K562 (cell line): ENCODE measurements around the gene PACRG. TPM values are rescaled to one million over a fixed set of nuclear protein-coding genes. Genes with fewer than 3 reads are reported as not detected.

Source experiments
- CREB3 ChIP-seq: fragments of 450-650 bp; conservative IDR thresholded peaks from 2 replicates; pipeline ENCODE4 v1.6.1; 2016; ENCODE audit warnings: missing genetic modification characterization, low read depth, mild to moderate bottlenecking, missing compliant biosample characterization, moderate library complexity
- CREB3L1 ChIP-seq: fragments of 450-650 bp; IDR thresholded peaks from 2 replicates; pipeline ENCODE4 v1.6.1; 2014; ENCODE audit warnings: low read depth, mild to moderate bottlenecking, moderate library complexity, borderline replicate concordance
- CREM ChIP-seq: IDR thresholded peaks from 2 replicates; pipeline ENCODE4 v1.6.1; 2014; ENCODE audit warnings: antibody characterized with exemption, low read depth
- FOXJ2 ChIP-seq: fragments of 200-800 bp; sonication (Bioruptor generic); IDR thresholded peaks from 2 replicates; pipeline ENCODE4 v1.6.1; 2016; ENCODE audit warnings: missing genetic modification characterization, missing compliant biosample characterization
- NFIC ChIP-seq: fragments of 450-650 bp; IDR thresholded peaks from 2 replicates; pipeline ENCODE4 v1.6.1; 2017; ENCODE audit warnings: mild to moderate bottlenecking, inconsistent platforms
- PTRF ChIP-seq: fragments of 450-650 bp; IDR thresholded peaks from 2 replicates; pipeline ENCODE4 v1.6.1; 2016; ENCODE audit warnings: mild to moderate bottlenecking, missing genetic modification characterization, missing compliant biosample characterization
- SOX6 ChIP-seq: fragments of 450-650 bp; IDR thresholded peaks from 2 replicates; pipeline ENCODE4 v1.6.1; 2014; ENCODE audit warnings: mild to moderate bottlenecking
- YY1 ChIP-seq, 3 experiments: IDR thresholded peaks; 2 replicates each; pipeline ENCODE4 v1.6.1; 2011; ENCODE audit warnings: low read length in 2 of 3, mild to moderate bottlenecking in 2 of 3, moderate library complexity in 2 of 3, borderline replicate concordance in 1 of 3, control low read depth in 1 of 3, low read depth in 1 of 3; ENCODE audit not compliant: insufficient read depth in 3 of 3, insufficient replicate concordance in 2 of 3, control insufficient read depth in 1 of 3, insufficient read length in 1 of 3; ENCODE audit errors: extremely low read depth in 1 of 3
- ZBTB40 ChIP-seq, 2 experiments: fragments of 450-650 bp in 1 of 2; sonication (generic) in 1 of 2; formaldehyde crosslinking in 1 of 2; IDR thresholded peaks; 2 replicates each; pipeline versions ENCODE4 v1.7.1 to v1.9.0; 2016 to 2022; ENCODE audit warnings: inconsistent platforms in 1 of 2, mild to moderate bottlenecking in 1 of 2, missing genetic modification reagents in 1 of 2
- ZNF436 ChIP-seq: fragments of 250-450, 450-650 bp; sonication (Bioruptor Pico); formaldehyde crosslinking; IDR thresholded peaks from 2 replicates; pipeline ENCODE4 v1.7.0; 2020; ENCODE audit warnings: mild to moderate bottlenecking
- ZNF766 ChIP-seq: fragments of 200-800 bp; sonication (Bioruptor generic); conservative IDR thresholded peaks from 2 replicates; pipeline ENCODE4 v1.6.1; 2016; ENCODE audit warnings: missing genetic modification characterization, missing compliant biosample characterization
- polyA plus RNA-seq, 8 experiments: library from polyadenylated mRNA; depleted of rRNA in 4 of 8; stranded (reverse) in 5 of 8; unstranded in 3 of 8; fragments of >200 nt; fragmentation: Nextera tagmentation in 2 of 8; fragmentation: Illumina TruSeq in 1 of 8; extraction: Ambion mirVana in 2 of 8; extraction: Trizol in 1 of 8; gene quantifications; 2 replicates each; pipeline versions ENCODE4 v1.2.1 to v1.2.3, GENCODE V29; 2011 to 2014; ENCODE audit warnings: inconsistent platforms in 1 of 8, missing spikeins in 1 of 8
- total RNA-seq, 7 experiments: library from RNA; depleted of rRNA in 6 of 7; stranded (reverse); fragments of >200 nt in 6 of 7; fragmentation: Illumina TruSeq in 2 of 7; extraction: Trizol in 2 of 7; gene quantifications; 2 replicates each; pipeline versions ENCODE4 v1.2.1 to v1.2.3, GENCODE V29; 2011 to 2021; ENCODE audit warnings: low replicate concordance in 1 of 7
- TF ChIP-seq, protein P1 (sequence below): IDR thresholded peaks from 2 replicates; pipeline ENCODE4 v1.6.1; 2012; ENCODE audit warnings: low read depth, low read length, improper control_type of control experiment, borderline replicate concordance

PACRG gene
- total and polyA plus RNA-seq, 9 of the 15 experiments (the other 6 are each of a cell fraction or from before 2014, with no cell fraction given), result 0.04 TPM; not detected in 8

DNA sequence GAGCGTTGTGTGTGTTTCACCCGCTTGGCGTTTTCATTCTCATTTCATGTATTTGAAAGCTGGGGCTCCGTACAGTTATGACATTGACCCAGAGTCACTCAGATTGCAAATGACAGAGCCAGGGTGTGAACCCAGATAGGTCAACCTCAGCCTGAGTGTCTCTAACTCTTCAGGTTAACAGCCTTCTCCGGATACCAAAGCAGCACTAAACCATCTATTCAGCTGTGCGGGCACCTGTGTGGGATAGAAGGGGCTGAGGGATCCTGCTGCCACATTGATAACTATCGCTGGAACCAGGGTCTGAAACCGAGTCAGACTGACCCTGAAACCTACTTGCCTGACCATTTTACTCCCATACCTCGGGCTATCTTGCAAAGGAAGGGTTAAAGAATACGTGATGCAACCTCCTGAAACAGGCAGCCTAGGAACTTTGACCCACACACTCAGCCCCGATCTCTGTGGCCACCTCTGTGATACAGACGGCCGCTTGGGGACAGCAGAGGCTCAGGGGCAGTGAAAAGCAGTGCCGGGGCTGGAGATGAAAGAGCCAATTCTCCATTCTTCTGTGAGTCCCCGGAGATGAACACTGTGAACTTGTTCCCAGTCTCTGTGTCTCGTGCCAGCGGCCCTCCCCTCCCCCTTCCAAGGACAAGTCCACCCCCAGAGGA, 453.2 kb downstream of the PACRG start (continued):
- TF ChIP-seq CREB3L1 (peak; percentile 64; the same call in 1 of the 2 replicates), SOX6 (peak; percentile 82), CREB3 (tag) (0 out of 2 replicates have a peak, but pooled peaks have one; percentile 51), NFIC (no peak), PTRF (tag) (no peak; the same call in 1 of the 2 replicates), FOXJ2 (tag) (peak; percentile 59), YY1 (IDR thresholded peaks at IDR 0.05; ENCODE audit: borderline replicate concordance in 1 of 3, control insufficient read depth in 1 of 3, extremely low read depth in 1 of 3, insufficient read depth in 3 of 3, insufficient read length in 1 of 3, insufficient replicate concordance in 2 of 3, low read depth in 1 of 3, low read length in 2 of 3) (no peak), CREM (peak; percentile 59), ZNF766 (CRISPR knock-in tag) (peak; percentile 90), ZNF436 (no peak), ZBTB40 (IDR thresholded peaks at IDR 0.05) (no peak), ZBTB40 (CRISPR knock-in tag; IDR thresholded peaks at IDR 0.05) (no peak)
- TF ChIP-seq, protein P1, sequence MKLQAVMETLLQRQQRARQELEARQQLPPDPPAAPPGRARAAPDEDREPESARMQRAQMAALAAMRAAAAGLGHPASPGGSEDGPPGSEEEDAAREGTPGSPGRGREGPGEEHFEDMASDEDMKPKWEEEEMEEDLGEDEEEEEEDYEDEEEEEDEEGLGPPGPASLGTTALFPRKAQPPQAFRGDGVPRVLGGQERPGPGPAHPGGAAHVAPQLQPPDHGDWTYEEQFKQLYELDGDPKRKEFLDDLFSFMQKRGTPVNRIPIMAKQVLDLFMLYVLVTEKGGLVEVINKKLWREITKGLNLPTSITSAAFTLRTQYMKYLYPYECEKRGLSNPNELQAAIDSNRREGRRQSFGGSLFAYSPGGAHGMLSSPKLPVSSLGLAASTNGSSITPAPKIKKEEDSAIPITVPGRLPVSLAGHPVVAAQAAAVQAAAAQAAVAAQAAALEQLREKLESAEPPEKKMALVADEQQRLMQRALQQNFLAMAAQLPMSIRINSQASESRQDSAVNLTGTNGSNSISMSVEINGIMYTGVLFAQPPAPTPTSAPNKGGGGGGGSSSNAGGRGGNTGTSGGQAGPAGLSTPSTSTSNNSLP, result no peak
